ENCODE data around the gene GPRC5D. TPM values are rescaled to one million over a fixed set of nuclear protein-coding genes. Genes with fewer than 3 reads are reported as not detected.

The GPRC5D gene
- not detected for polyA plus RNA-seq (2013, experiment 1 of 4)
- not detected for polyA plus RNA-seq (2013, experiment 2 of 4)
- not detected for polyA plus RNA-seq (2013, experiment 3 of 4)
- not detected for polyA plus RNA-seq (2013, experiment 4 of 4)

- Histone ChIP-seq H3K9me3 (ENCODE audit: control insufficient read depth, low read length) (no peaks in the 10 kb centered on the region), H3K4me1 (ENCODE audit: control insufficient read depth, insufficient read depth, low read length) (no peaks in the 10 kb centered on the region), H3K36me3 (ENCODE audit: control insufficient read depth, insufficient read depth, low read length) (peaks cover 6% of the 10 kb centered on the region), H3K4me3 (ENCODE audit: insufficient read depth, low read depth, low read length) (no peak within 1 kb of the TSS), H3K27ac (ENCODE audit: insufficient read depth, low read depth, low read length, poor library complexity, severe bottlenecking) (no peak within 1 kb of the TSS), H3K27me3 (ENCODE audit: control insufficient read depth, insufficient read depth, low read length, poor library complexity, severe bottlenecking) (no peaks in the 10 kb centered on the region)
- 96 to 99% methylated on average over 6 of the region's 6 CpGs for WGBS, 2 experiments
Observed at GRCh38 chr12:12952036-12952435, at the start of gene GPRC5D. Gene GPRC5D (minus strand): TSS chr12:12952170. CDS start chr12:12950384, 1,786 bp downstream.

- H3K4me3 ChIP-seq (ENCODE audit: insufficient read depth, low read depth, low read length) = peak overlapping the region; percentile 63
- WGBS, 2 experiments = 65% methylated on average over 16 of the region's 16 CpGs
- H3K27ac ChIP-seq (ENCODE audit: insufficient read depth, low read depth, low read length, poor library complexity, severe bottlenecking) = no peak overlapping the region
- peaks cover 15% of the 10 kb centered on the region for H3K27me3 ChIP-seq (ENCODE audit: control insufficient read depth, insufficient read depth, low read length, poor library complexity, severe bottlenecking)
- H3K9me3 ChIP-seq (ENCODE audit: control insufficient read depth, low read length) = no peaks in the 10 kb centered on the region
- peaks cover 2% of the 10 kb centered on the region for H3K4me1 ChIP-seq (ENCODE audit: control insufficient read depth, insufficient read depth, low read length)
- H3K36me3 ChIP-seq (ENCODE audit: control insufficient read depth, insufficient read depth, low read length) = no peaks in the 10 kb centered on the region
Observed at GRCh38 chr12:13001775-13002040, 49.7 kb upstream of the GPRC5D start.

GRCh38 chr12:13000925-13001774 lies 49.2 kb upstream of the GPRC5D start:
- 2% methylated on average over 82 of the region's 82 CpGs for WGBS, 2 experiments
- Histone ChIP-seq H3K27me3 (ENCODE audit: control insufficient read depth, insufficient read depth, low read length, poor library complexity, severe bottlenecking) (peaks cover 15% of the 10 kb centered on the region), H3K4me3 (ENCODE audit: insufficient read depth, low read depth, low read length) (peak overlapping the region; percentile 63), H3K9me3 (ENCODE audit: control insufficient read depth, low read length) (no peaks in the 10 kb centered on the region), H3K36me3 (ENCODE audit: control insufficient read depth, insufficient read depth, low read length) (no peaks in the 10 kb centered on the region), H3K4me1 (ENCODE audit: control insufficient read depth, insufficient read depth, low read length) (peaks cover 2% of the 10 kb centered on the region), H3K27ac (ENCODE audit: insufficient read depth, low read depth, low read length, poor library complexity, severe bottlenecking) (peak overlapping the region; percentile 40)

- no peaks in the 10 kb centered on the region for H3K36me3 ChIP-seq (ENCODE audit: control insufficient read depth, insufficient read depth, low read length)
- H3K9me3 ChIP-seq (ENCODE audit: control insufficient read depth, low read length) = no peaks in the 10 kb centered on the region
- peaks cover 15% of the 10 kb centered on the region for H3K27me3 ChIP-seq (ENCODE audit: control insufficient read depth, insufficient read depth, low read length, poor library complexity, severe bottlenecking)
- H3K4me3 ChIP-seq (ENCODE audit: insufficient read depth, low read depth, low read length) = peak overlapping the region; percentile 63
- H3K27ac ChIP-seq (ENCODE audit: insufficient read depth, low read depth, low read length, poor library complexity, severe bottlenecking) = peak overlapping the region; percentile 40
- H3K4me1 ChIP-seq (ENCODE audit: control insufficient read depth, insufficient read depth, low read length) = peaks cover 2% of the 10 kb centered on the region
- 0 to 1% methylated on average over 16 of the region's 16 CpGs for whole genome bisulfite sequencing, 2 experiments
Observed at GRCh38 chr12:13000616-13000924, 48.6 kb upstream of the GPRC5D start.

- no peaks in the 10 kb centered on the region for H3K36me3 ChIP-seq (ENCODE audit: control insufficient read depth, insufficient read depth, low read length)
- H3K4me1 ChIP-seq (ENCODE audit: control insufficient read depth, insufficient read depth, low read length) = no peaks in the 10 kb centered on the region
- no peaks in the 10 kb centered on the region for H3K9me3 ChIP-seq (ENCODE audit: control insufficient read depth, low read length)
- peaks cover 15% of the 10 kb centered on the region for H3K27me3 ChIP-seq (ENCODE audit: control insufficient read depth, insufficient read depth, low read length, poor library complexity, severe bottlenecking)
- peak within 1 kb of the TSS; percentile 40 for H3K27ac ChIP-seq (ENCODE audit: insufficient read depth, low read depth, low read length, poor library complexity, severe bottlenecking)
- peak within 1 kb of the TSS; percentile 63 for H3K4me3 ChIP-seq (ENCODE audit: insufficient read depth, low read depth, low read length)
- WGBS, 2 experiments = 0 to 1% methylated on average over 69 of the region's 69 CpGs
Observed at GRCh38 chr12:12999959-13000615, 48.1 kb upstream of the GPRC5D start, which contains the start of gene HEBP1. Gene HEBP1 (minus strand): TSS chr12:13000265. CDS start chr12:13000114, 151 bp downstream.

- no peak overlapping the region for H3K27ac ChIP-seq (ENCODE audit: insufficient read depth, low read depth, low read length, poor library complexity, severe bottlenecking)
- peak overlapping the region; percentile 63 for H3K4me3 ChIP-seq (ENCODE audit: insufficient read depth, low read depth, low read length)
- no peaks in the 10 kb centered on the region for H3K9me3 ChIP-seq (ENCODE audit: control insufficient read depth, low read length)
- WGBS, 2 experiments = 40% methylated on average over 22 of the region's 22 CpGs
- peaks cover 15% of the 10 kb centered on the region for H3K27me3 ChIP-seq (ENCODE audit: control insufficient read depth, insufficient read depth, low read length, poor library complexity, severe bottlenecking)
- no peaks in the 10 kb centered on the region for H3K36me3 ChIP-seq (ENCODE audit: control insufficient read depth, insufficient read depth, low read length)
- no peaks in the 10 kb centered on the region for H3K4me1 ChIP-seq (ENCODE audit: control insufficient read depth, insufficient read depth, low read length)
Observed at GRCh38 chr12:12999271-12999958, 47.4 kb upstream of the GPRC5D start.

GRCh38 chr12:12998248-12998647 lies 46.3 kb upstream of the GPRC5D start:
- WGBS, 2 experiments = 91 to 92% methylated on average over 4 of the region's 4 CpGs

GRCh38 chr12:12997734-12998133 lies 45.8 kb upstream of the GPRC5D start:
- WGBS, 2 experiments = 33 to 47% methylated on average over 2 of the region's 2 CpGs
- Histone ChIP-seq H3K4me1 (ENCODE audit: control insufficient read depth, insufficient read depth, low read length) (no peaks in the 10 kb centered on the region), H3K27ac (ENCODE audit: insufficient read depth, low read depth, low read length, poor library complexity, severe bottlenecking) (no peak overlapping the region), H3K4me3 (ENCODE audit: insufficient read depth, low read depth, low read length) (no peak overlapping the region), H3K27me3 (ENCODE audit: control insufficient read depth, insufficient read depth, low read length, poor library complexity, severe bottlenecking) (peaks cover 12% of the 10 kb centered on the region), H3K9me3 (ENCODE audit: control insufficient read depth, low read length) (no peaks in the 10 kb centered on the region), H3K36me3 (ENCODE audit: control insufficient read depth, insufficient read depth, low read length) (no peaks in the 10 kb centered on the region)

More at GRCh38 chr12:12998248-12998647, 46.3 kb upstream of the GPRC5D start:
- peaks cover 15% of the 10 kb centered on the region for H3K27me3 ChIP-seq (ENCODE audit: control insufficient read depth, insufficient read depth, low read length, poor library complexity, severe bottlenecking)
- H3K4me1 ChIP-seq (ENCODE audit: control insufficient read depth, insufficient read depth, low read length) = no peaks in the 10 kb centered on the region
- no peak overlapping the region for H3K27ac ChIP-seq (ENCODE audit: insufficient read depth, low read depth, low read length, poor library complexity, severe bottlenecking)
- no peak overlapping the region for H3K4me3 ChIP-seq (ENCODE audit: insufficient read depth, low read depth, low read length)
- H3K9me3 ChIP-seq (ENCODE audit: control insufficient read depth, low read length) = no peaks in the 10 kb centered on the region
- H3K36me3 ChIP-seq (ENCODE audit: control insufficient read depth, insufficient read depth, low read length) = no peaks in the 10 kb centered on the region

GRCh38 chr12:12997156-12997555 lies 45.2 kb upstream of the GPRC5D start:
- Histone ChIP-seq H3K4me1 (ENCODE audit: control insufficient read depth, insufficient read depth, low read length) (no peaks in the 10 kb centered on the region), H3K27ac (ENCODE audit: insufficient read depth, low read depth, low read length, poor library complexity, severe bottlenecking) (no peak overlapping the region), H3K9me3 (ENCODE audit: control insufficient read depth, low read length) (no peaks in the 10 kb centered on the region), H3K4me3 (ENCODE audit: insufficient read depth, low read depth, low read length) (no peak overlapping the region), H3K27me3 (ENCODE audit: control insufficient read depth, insufficient read depth, low read length, poor library complexity, severe bottlenecking) (peaks cover 8% of the 10 kb centered on the region), H3K36me3 (ENCODE audit: control insufficient read depth, insufficient read depth, low read length) (no peaks in the 10 kb centered on the region)
- 91 to 92% methylated on average over 3 of the region's 3 CpGs for WGBS, 2 experiments

GRCh38 chr12:12996209-12996608 lies 44.2 kb upstream of the GPRC5D start:
- Histone ChIP-seq H3K36me3 (ENCODE audit: control insufficient read depth, insufficient read depth, low read length) (no peaks in the 10 kb centered on the region), H3K9me3 (ENCODE audit: control insufficient read depth, low read length) (no peaks in the 10 kb centered on the region), H3K27me3 (ENCODE audit: control insufficient read depth, insufficient read depth, low read length, poor library complexity, severe bottlenecking) (no peaks in the 10 kb centered on the region), H3K4me3 (ENCODE audit: insufficient read depth, low read depth, low read length) (no peak overlapping the region), H3K27ac (ENCODE audit: insufficient read depth, low read depth, low read length, poor library complexity, severe bottlenecking) (no peak overlapping the region), H3K4me1 (ENCODE audit: control insufficient read depth, insufficient read depth, low read length) (peaks cover 3% of the 10 kb centered on the region)
- 92% methylated on average over 3 of the region's 3 CpGs for WGBS, 2 experiments

All from ectodermal cell (in vitro differentiated cells).